Measurements from ENCODE around the gene IL17B. TPM values are rescaled to one million over a fixed set of nuclear protein-coding genes. Genes with fewer than 3 reads are reported as not detected.
A peak's percentile ranks its signal among the peaks of the same experiment; 100 is the strongest.

IL17B gene
- total and polyA plus RNA-seq, 2 of the 13 experiments (the other 11 are each of a cell fraction or from before 2014, with no cell fraction given) = 0.29 to 2.6 TPM

DNA sequence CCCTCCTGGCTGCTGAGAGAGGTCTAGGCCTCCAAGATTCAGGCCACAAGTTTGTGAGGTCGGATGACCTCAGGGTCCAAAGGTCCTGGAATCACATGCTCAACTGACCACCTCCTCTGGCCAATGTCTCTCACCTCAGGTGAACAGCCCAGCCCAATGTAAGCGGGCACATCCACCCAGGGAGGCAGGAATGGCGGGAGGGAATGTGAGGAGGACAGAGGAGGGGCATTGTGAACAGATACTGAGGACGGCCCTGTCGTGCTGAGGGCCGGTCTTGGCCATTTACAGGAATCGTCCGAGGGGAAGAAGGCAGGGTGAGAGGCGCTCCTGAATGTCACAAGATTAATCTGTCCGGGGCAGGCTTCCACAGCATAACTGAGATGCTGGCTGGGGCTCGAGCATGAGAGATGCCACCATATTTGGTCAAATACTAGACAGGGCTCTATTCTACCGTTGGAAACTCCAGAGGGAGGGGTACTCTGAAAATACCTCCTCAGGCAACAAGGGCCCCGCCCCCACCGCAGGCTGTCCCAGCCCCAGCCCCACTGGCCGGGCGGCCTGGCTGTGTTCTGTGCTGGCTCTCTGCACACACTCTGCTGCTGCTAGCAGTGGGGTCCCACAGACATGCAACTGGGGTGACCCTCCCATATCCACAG lies 1.5 kb upstream of the IL17B start (continued):
- peak; percentile 30 for TF ChIP-seq ZMYM4 (CRISPR knock-in tag; IDR thresholded peaks at IDR 0.05)
- TF ChIP-seq, protein P1, sequence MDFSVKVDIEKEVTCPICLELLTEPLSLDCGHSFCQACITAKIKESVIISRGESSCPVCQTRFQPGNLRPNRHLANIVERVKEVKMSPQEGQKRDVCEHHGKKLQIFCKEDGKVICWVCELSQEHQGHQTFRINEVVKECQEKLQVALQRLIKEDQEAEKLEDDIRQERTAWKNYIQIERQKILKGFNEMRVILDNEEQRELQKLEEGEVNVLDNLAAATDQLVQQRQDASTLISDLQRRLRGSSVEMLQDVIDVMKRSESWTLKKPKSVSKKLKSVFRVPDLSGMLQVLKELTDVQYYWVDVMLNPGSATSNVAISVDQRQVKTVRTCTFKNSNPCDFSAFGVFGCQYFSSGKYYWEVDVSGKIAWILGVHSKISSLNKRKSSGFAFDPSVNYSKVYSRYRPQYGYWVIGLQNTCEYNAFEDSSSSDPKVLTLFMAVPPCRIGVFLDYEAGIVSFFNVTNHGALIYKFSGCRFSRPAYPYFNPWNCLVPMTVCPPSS (IDR thresholded peaks at IDR 0.05) = no peak
- no peak for TF ChIP-seq ZNF7 (CRISPR knock-in tag; IDR thresholded peaks at IDR 0.05)
- no peak for TF ChIP-seq NAIF1 (CRISPR knock-in tag; IDR thresholded peaks at IDR 0.05; ENCODE audit: borderline replicate concordance)
- no peak for TF ChIP-seq ZNF589 (CRISPR knock-in tag; conservative IDR thresholded peaks at IDR 0.05)
- TF ChIP-seq CBX1 (IDR thresholded peaks at IDR 0.05; ENCODE audit: low read depth) = no peak
- TF ChIP-seq ZFP1 (CRISPR knock-in tag; IDR thresholded peaks at IDR 0.05) = peak; percentile 87; the same call in 1 of the 2 replicates
- no peak for TF ChIP-seq ZNF790 (CRISPR knock-in tag; IDR thresholded peaks at IDR 0.05; ENCODE audit: borderline replicate concordance)
- TF ChIP-seq, protein P2, sequence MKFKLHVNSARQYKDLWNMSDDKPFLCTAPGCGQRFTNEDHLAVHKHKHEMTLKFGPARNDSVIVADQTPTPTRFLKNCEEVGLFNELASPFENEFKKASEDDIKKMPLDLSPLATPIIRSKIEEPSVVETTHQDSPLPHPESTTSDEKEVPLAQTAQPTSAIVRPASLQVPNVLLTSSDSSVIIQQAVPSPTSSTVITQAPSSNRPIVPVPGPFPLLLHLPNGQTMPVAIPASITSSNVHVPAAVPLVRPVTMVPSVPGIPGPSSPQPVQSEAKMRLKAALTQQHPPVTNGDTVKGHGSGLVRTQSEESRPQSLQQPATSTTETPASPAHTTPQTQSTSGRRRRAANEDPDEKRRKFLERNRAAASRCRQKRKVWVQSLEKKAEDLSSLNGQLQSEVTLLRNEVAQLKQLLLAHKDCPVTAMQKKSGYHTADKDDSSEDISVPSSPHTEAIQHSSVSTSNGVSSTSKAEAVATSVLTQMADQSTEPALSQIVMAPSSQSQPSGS (CRISPR knock-in tag; IDR thresholded peaks at IDR 0.05) = peak; percentile 89
- TF ChIP-seq, protein P3, sequence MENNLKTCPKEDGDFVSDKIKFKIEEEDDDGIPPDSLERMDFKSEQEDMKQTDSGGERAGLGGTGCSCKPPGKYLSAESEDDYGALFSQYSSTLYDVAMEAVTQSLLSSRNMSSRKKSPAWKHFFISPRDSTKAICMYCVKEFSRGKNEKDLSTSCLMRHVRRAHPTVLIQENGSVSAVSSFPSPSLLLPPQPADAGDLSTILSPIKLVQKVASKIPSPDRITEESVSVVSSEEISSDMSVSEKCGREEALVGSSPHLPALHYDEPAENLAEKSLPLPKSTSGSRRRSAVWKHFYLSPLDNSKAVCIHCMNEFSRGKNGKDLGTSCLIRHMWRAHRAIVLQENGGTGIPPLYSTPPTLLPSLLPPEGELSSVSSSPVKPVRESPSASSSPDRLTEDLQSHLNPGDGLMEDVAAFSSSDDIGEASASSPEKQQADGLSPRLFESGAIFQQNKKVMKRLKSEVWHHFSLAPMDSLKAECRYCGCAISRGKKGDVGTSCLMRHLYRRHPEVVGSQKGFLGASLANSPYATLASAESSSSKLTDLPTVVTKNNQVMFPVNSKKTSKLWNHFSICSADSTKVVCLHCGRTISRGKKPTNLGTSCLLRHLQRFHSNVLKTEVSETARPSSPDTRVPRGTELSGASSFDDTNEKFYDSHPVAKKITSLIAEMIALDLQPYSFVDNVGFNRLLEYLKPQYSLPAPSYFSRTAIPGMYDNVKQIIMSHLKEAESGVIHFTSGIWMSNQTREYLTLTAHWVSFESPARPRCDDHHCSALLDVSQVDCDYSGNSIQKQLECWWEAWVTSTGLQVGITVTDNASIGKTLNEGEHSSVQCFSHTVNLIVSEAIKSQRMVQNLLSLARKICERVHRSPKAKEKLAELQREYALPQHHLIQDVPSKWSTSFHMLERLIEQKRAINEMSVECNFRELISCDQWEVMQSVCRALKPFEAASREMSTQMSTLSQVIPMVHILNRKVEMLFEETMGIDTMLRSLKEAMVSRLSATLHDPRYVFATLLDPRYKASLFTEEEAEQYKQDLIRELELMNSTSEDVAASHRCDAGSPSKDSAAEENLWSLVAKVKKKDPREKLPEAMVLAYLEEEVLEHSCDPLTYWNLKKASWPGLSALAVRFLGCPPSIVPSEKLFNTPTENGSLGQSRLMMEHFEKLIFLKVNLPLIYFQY (CRISPR knock-in tag; IDR thresholded peaks at IDR 0.05; ENCODE audit: borderline replicate concordance) = no peak
- TF ChIP-seq FOXA3 (CRISPR knock-in tag; IDR thresholded peaks at IDR 0.05) = 0 out of 2 replicates have a peak, but pooled peaks have one; percentile 7
- no peak for TF ChIP-seq JARID2 (CRISPR knock-in tag; IDR thresholded peaks at IDR 0.05; ENCODE audit: insufficient replicate concordance)
- TF ChIP-seq, protein P4, sequence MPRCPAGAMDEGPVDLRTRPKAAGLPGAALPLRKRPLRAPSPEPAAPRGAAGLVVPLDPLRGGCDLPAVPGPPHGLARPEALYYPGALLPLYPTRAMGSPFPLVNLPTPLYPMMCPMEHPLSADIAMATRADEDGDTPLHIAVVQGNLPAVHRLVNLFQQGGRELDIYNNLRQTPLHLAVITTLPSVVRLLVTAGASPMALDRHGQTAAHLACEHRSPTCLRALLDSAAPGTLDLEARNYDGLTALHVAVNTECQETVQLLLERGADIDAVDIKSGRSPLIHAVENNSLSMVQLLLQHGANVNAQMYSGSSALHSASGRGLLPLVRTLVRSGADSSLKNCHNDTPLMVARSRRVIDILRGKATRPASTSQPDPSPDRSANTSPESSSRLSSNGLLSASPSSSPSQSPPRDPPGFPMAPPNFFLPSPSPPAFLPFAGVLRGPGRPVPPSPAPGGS (CRISPR knock-in tag; IDR thresholded peaks at IDR 0.05) = peak; percentile 27; the same call in 1 of the 2 replicates
- TF ChIP-seq, protein P5, sequence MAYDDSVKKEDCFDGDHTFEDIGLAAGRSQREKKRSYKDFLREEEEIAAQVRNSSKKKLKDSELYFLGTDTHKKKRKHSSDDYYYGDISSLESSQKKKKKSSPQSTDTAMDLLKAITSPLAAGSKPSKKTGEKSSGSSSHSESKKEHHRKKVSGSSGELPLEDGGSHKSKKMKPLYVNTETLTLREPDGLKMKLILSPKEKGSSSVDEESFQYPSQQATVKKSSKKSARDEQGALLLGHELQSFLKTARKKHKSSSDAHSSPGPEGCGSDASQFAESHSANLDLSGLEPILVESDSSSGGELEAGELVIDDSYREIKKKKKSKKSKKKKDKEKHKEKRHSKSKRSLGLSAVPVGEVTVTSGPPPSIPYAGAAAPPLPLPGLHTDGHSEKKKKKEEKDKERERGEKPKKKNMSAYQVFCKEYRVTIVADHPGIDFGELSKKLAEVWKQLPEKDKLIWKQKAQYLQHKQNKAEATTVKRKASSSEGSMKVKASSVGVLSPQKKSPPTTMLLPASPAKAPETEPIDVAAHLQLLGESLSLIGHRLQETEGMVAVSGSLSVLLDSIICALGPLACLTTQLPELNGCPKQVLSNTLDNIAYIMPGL (CRISPR knock-in tag; IDR thresholded peaks at IDR 0.05; ENCODE audit: borderline replicate concordance in 1 of 2, low read depth in 1 of 2) = peak in 1 of 2 experiments; percentile 41; a peak in 1 of 4 replicates
- TF ChIP-seq, protein P6, sequence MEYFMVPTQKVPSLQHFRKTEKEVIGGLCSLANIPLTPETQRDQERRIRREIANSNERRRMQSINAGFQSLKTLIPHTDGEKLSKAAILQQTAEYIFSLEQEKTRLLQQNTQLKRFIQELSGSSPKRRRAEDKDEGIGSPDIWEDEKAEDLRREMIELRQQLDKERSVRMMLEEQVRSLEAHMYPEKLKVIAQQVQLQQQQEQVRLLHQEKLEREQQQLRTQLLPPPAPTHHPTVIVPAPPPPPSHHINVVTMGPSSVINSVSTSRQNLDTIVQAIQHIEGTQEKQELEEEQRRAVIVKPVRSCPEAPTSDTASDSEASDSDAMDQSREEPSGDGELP (IDR thresholded peaks at IDR 0.05; ENCODE audit: borderline replicate concordance, low read depth) = peak; percentile 47; the same call in 1 of the 2 replicates
- TF ChIP-seq ZBTB42 (CRISPR knock-in tag; IDR thresholded peaks at IDR 0.05) = 0 out of 2 replicates have a peak, but pooled peaks have one; percentile 33
- no peak for TF ChIP-seq ZNF354B (CRISPR knock-in tag; IDR thresholded peaks at IDR 0.05)
- 0 out of 2 replicates have a peak, but pooled peaks have one; percentile 32 for TF ChIP-seq ARNTL (CRISPR knock-in tag; IDR thresholded peaks at IDR 0.05)
- no peak for TF ChIP-seq SP5 (CRISPR knock-in tag; IDR thresholded peaks at IDR 0.05; ENCODE audit: borderline replicate concordance, low read depth)
